ENCODE data around the gene COL4A2. TPM values are rescaled to one million over a fixed set of nuclear protein-coding genes. Genes with fewer than 3 reads are reported as not detected.
A peak's percentile ranks its signal among the peaks of the same experiment; 100 is the strongest.

COL4A2 gene
- total RNA-seq, 6 donors from 2014 or later = 169 to 458 (median 258) TPM

- ATAC-seq (ENCODE audit: low FRiP score in 2 of 2) (no peak), DNase-seq (no peak)
- H3K27me3 ChIP-seq = no peaks in the 10 kb centered on the region
- WGBS, 2 donors = 90 to 92% methylated on average over 8 to 12 of the region's 14 CpGs
- no peak for TF ChIP-seq EP300 (IDR thresholded peaks at IDR 0.05)
- TF ChIP-seq CTCF (IDR thresholded peaks at IDR 0.05) = no peak
- no peak for TF ChIP-seq POLR2A (IDR thresholded peaks at IDR 0.05)
- no peak for TF ChIP-seq POLR2AphosphoS5 (IDR thresholded peaks at IDR 0.05)
- H3K36me3 ChIP-seq = peaks cover 0 to 94% (median 38%) of the 10 kb centered on the region in 4 donors
- H3K27ac ChIP-seq = no peak overlapping the region
- no peaks in the 10 kb centered on the region for H3K9me3 ChIP-seq
- peaks cover 0 to 17% (median 5%) of the 10 kb centered on the region in 4 donors for H3K4me1 ChIP-seq
- no peak overlapping the region for H3K4me3 ChIP-seq
These were observed 165.9 kb downstream of the COL4A2 start for GRCh38 chr13:110472904-110473563.

- H3K27me3 ChIP-seq = no peaks in the 10 kb centered on the region
- DNase-seq (no peak), ATAC-seq (ENCODE audit: low FRiP score in 2 of 2) (peak in 1 of 2 donors; percentile 5)
- peaks cover 0 to 94% (median 33%) of the 10 kb centered on the region in 4 donors for H3K36me3 ChIP-seq
- 85 to 92% methylated on average over 21 of the region's 21 CpGs for WGBS, 2 donors
- H3K9me3 ChIP-seq = no peaks in the 10 kb centered on the region
- TF ChIP-seq POLR2AphosphoS5 (IDR thresholded peaks at IDR 0.05) (no peak), POLR2A (IDR thresholded peaks at IDR 0.05) (no peak), EP300 (IDR thresholded peaks at IDR 0.05) (no peak), CTCF (IDR thresholded peaks at IDR 0.05) (no peak)
- H3K4me1 ChIP-seq = peaks cover 0 to 17% (median 7%) of the 10 kb centered on the region in 4 donors
- H3K27ac ChIP-seq = no peak overlapping the region
- H3K4me3 ChIP-seq = no peak overlapping the region
These were observed 167.6 kb downstream of the COL4A2 start for GRCh38 chr13:110474713-110475112.

- DNase-seq (peak in 1 of 2 donors; percentile 75), ATAC-seq (ENCODE audit: low FRiP score in 2 of 2) (peak in 1 of 2 donors; percentile 64)
- Histone ChIP-seq H3K4me1 (peaks cover 0 to 17% (median 7%) of the 10 kb centered on the region in 4 donors), H3K9me3 (no peaks in the 10 kb centered on the region), H3K4me3 (peak overlapping the region in 3 of 4 donors; percentile 6 to 22 (median 18)), H3K27me3 (no peaks in the 10 kb centered on the region), H3K36me3 (peaks cover 0 to 96% (median 35%) of the 10 kb centered on the region in 4 donors), H3K27ac (peak overlapping the region in 1 of 4 donors; percentile 53)
- TF ChIP-seq POLR2AphosphoS5 (IDR thresholded peaks at IDR 0.05) (peak in 1 of 2 donors; percentile 38), EP300 (IDR thresholded peaks at IDR 0.05) (peak in 3 of 4 donors; percentile 40 to 84 (median 51)), CTCF (IDR thresholded peaks at IDR 0.05) (no peak), POLR2A (IDR thresholded peaks at IDR 0.05) (no peak)
- WGBS, 2 donors = 64 to 71% methylated on average over 9 of the region's 9 CpGs
These were observed 168.0 kb downstream of the COL4A2 start for GRCh38 chr13:110475117-110475516.

- H3K27me3 ChIP-seq = no peaks in the 10 kb centered on the region
- peak overlapping the region in 3 of 4 donors; percentile 6 to 22 (median 18) for H3K4me3 ChIP-seq
- ATAC-seq (ENCODE audit: low FRiP score in 2 of 2) (peak in 1 of 2 donors; percentile 35), DNase-seq (peak in 1 of 2 donors; percentile 53)
- peaks cover 0 to 17% (median 7%) of the 10 kb centered on the region in 4 donors for H3K4me1 ChIP-seq
- H3K9me3 ChIP-seq = no peaks in the 10 kb centered on the region
- peaks cover 0 to 96% (median 38%) of the 10 kb centered on the region in 4 donors for H3K36me3 ChIP-seq
- H3K27ac ChIP-seq = peak overlapping the region in 1 of 4 donors; percentile 53
- 65 to 80% methylated on average over 18 of the region's 18 CpGs for WGBS, 2 donors
- no peak for TF ChIP-seq POLR2A (IDR thresholded peaks at IDR 0.05)
- no peak for TF ChIP-seq CTCF (IDR thresholded peaks at IDR 0.05)
- TF ChIP-seq EP300 (IDR thresholded peaks at IDR 0.05) = no peak
- no peak for TF ChIP-seq POLR2AphosphoS5 (IDR thresholded peaks at IDR 0.05)
These were observed 168.6 kb downstream of the COL4A2 start for GRCh38 chr13:110475550-110476219.
